PFSK-1 (cell line): ENCODE measurements around the gene PFDN5.

Source experiments
- POLR2AphosphoS5 ChIP-seq: IDR thresholded peaks from 2 replicates; pipeline ENCODE4 v1.6.1; 2012; ENCODE audit warnings: low read depth, mild to moderate bottlenecking, control low read depth, low read length, moderate library complexity
- SIN3A ChIP-seq: IDR thresholded peaks from 2 replicates; pipeline ENCODE4 v1.6.1; 2012; ENCODE audit warnings: mild to moderate bottlenecking, low read length, moderate library complexity, borderline replicate concordance; ENCODE audit not compliant: insufficient read depth
- TAF1 ChIP-seq: IDR thresholded peaks from 2 replicates; pipeline ENCODE4 v1.6.1; 2012; ENCODE audit warnings: low read length, control low read depth, borderline replicate concordance; ENCODE audit not compliant: insufficient read depth
- TF ChIP-seq, protein P1 (sequence below), 2 experiments: IDR thresholded peaks; 2 replicates each; pipeline versions ENCODE4 v1.6.1 to v1.8.0; 2011 to 2012; ENCODE audit warnings: low read depth in 2 of 2, low read length in 2 of 2, control low read depth in 1 of 2, inconsistent platforms in 1 of 2, mild to moderate bottlenecking in 1 of 2, moderate library complexity in 1 of 2; ENCODE audit not compliant: insufficient read depth in 1 of 2

DNA sequence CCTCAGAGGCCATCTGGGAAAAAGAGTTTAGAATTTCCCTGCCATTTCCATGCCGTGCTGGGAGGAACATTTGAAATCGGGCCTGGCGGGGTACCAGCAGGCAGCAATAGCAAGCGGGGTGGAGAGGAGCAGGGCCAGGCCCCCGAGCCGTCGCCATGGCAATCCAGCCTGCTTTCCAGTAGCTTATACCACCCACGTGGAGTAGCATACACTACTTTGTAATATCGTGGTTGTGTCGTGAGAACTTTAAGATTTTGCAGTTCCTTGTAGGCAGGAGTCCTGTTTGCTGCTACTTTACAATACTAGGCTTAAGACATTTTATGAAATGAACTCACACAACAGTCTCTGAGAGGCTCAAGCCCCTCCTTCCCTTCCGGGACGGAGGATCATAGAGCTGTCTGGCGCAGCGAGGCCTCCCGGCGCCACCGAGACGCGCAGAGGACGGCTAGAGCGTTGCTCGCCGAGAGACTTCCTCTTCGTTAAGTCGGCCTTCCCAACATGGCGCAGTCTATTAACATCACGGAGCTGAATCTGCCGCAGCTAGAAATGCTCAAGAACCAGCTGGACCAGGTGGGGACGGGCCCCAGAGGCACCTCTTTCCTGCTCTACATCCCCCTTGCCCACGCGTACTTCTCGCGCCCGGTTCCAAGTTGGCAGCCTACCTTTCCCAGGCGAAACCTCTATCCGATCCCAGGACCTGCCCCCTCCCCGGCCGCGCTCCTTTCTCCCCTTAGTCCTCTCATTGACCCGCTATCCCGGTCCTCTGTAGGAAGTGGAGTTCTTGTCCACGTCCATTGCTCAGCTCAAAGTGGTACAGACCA, at the start of gene PFDN5:
- TF ChIP-seq POLR2AphosphoS5 = peak; percentile 87
- TF ChIP-seq TAF1 = peak; percentile 96
- TF ChIP-seq, protein P1, sequence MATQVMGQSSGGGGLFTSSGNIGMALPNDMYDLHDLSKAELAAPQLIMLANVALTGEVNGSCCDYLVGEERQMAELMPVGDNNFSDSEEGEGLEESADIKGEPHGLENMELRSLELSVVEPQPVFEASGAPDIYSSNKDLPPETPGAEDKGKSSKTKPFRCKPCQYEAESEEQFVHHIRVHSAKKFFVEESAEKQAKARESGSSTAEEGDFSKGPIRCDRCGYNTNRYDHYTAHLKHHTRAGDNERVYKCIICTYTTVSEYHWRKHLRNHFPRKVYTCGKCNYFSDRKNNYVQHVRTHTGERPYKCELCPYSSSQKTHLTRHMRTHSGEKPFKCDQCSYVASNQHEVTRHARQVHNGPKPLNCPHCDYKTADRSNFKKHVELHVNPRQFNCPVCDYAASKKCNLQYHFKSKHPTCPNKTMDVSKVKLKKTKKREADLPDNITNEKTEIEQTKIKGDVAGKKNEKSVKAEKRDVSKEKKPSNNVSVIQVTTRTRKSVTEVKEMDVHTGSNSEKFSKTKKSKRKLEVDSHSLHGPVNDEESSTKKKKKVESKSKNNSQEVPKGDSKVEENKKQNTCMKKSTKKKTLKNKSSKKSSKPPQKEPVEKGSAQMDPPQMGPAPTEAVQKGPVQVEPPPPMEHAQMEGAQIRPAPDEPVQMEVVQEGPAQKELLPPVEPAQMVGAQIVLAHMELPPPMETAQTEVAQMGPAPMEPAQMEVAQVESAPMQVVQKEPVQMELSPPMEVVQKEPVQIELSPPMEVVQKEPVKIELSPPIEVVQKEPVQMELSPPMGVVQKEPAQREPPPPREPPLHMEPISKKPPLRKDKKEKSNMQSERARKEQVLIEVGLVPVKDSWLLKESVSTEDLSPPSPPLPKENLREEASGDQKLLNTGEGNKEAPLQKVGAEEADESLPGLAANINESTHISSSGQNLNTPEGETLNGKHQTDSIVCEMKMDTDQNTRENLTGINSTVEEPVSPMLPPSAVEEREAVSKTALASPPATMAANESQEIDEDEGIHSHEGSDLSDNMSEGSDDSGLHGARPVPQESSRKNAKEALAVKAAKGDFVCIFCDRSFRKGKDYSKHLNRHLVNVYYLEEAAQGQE (IDR thresholded peaks at IDR 0.05; ENCODE audit: insufficient read depth in 1 of 2, low read depth in 2 of 2, low read length in 2 of 2) = peak; percentile 14 to 56; a peak in 1 of 4 replicates
- TF ChIP-seq SIN3A = peak; percentile 61; the same call in 1 of the 2 replicates
